Nephron progenitor cell (in vitro differentiated cells): Measurements from ENCODE around the gene MAST2.

Source experiments
- DNase-seq: peaks from one replicate; pipeline ENCODE4 v3.0.0; 2021
- H3K27ac Mint-ChIP-seq: 2 replicates; pipeline ENCODE4 v1.8.0; 2021; ENCODE audit warnings: mild to moderate bottlenecking, moderate library complexity, mixed read lengths
- H3K27me3 Mint-ChIP-seq: 2 replicates; pipeline ENCODE4 v1.8.0; 2021; ENCODE audit warnings: mild to moderate bottlenecking, low read depth, mixed read lengths; ENCODE audit not compliant: poor library complexity
- H3K36me3 Mint-ChIP-seq: 2 replicates; pipeline ENCODE4 v1.8.0; 2021; ENCODE audit warnings: low read depth, mixed read lengths
- H3K4me1 Mint-ChIP-seq: 2 replicates; pipeline ENCODE4 v1.8.0; 2021; ENCODE audit warnings: mixed read lengths
- H3K4me3 Mint-ChIP-seq: 2 replicates; pipeline ENCODE4 v1.8.0; 2021; ENCODE audit warnings: mild to moderate bottlenecking, moderate library complexity, mixed read lengths
- H3K9me3 Mint-ChIP-seq: 2 replicates; pipeline ENCODE4 v1.8.0; 2021; ENCODE audit warnings: mild to moderate bottlenecking, moderate library complexity, mixed read lengths
- TF ChIP-seq, protein P1 (sequence below): fragments of 200-600 bp; sonication (generic); IDR thresholded peaks from 2 replicates; pipeline ENCODE4 v1.5.0; 2021; ENCODE audit warnings: antibody characterized with exemption

MAST2 gene

DNA sequence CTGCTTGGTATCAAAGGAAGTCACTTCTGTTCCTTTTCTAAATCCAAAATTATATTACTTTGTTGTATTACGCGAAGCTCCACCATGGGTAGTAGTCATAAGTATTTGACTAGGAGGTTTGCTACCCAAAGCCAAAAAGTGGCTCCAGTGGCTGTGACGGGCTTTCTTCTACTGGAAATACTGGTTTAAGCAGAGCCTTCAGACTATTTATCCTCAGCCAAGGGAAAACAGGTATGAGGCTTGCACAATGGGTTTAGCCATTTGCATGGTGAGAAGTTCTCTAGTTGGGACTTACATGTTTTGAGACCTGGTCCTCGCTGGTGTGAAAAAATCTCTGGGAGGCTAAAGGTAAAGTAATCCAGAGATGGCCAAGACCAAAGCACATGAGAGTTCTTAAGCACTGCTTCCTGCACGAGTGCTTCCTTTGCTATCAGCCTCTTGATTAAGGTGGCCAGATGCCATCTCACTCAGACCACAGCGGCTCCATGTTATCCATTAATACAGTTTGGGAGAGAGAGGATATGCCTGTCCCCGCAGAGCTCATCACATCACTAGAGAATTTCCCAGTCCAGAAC, 207.8 kb downstream of the MAST2 start:
- H3K9me3 Mint-ChIP-seq = peaks cover 17% of the 10 kb centered on the region
- peak overlapping the region; percentile 19 for H3K27ac Mint-ChIP-seq
- DNase-seq = no peak
- no peak overlapping the region for H3K4me3 Mint-ChIP-seq
- TF ChIP-seq, protein P1, sequence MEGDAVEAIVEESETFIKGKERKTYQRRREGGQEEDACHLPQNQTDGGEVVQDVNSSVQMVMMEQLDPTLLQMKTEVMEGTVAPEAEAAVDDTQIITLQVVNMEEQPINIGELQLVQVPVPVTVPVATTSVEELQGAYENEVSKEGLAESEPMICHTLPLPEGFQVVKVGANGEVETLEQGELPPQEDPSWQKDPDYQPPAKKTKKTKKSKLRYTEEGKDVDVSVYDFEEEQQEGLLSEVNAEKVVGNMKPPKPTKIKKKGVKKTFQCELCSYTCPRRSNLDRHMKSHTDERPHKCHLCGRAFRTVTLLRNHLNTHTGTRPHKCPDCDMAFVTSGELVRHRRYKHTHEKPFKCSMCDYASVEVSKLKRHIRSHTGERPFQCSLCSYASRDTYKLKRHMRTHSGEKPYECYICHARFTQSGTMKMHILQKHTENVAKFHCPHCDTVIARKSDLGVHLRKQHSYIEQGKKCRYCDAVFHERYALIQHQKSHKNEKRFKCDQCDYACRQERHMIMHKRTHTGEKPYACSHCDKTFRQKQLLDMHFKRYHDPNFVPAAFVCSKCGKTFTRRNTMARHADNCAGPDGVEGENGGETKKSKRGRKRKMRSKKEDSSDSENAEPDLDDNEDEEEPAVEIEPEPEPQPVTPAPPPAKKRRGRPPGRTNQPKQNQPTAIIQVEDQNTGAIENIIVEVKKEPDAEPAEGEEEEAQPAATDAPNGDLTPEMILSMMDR = no peak
- no peaks in the 10 kb centered on the region for H3K4me1 Mint-ChIP-seq
- no peaks in the 10 kb centered on the region for H3K27me3 Mint-ChIP-seq
- H3K36me3 Mint-ChIP-seq = peaks cover 77% of the 10 kb centered on the region

DNA sequence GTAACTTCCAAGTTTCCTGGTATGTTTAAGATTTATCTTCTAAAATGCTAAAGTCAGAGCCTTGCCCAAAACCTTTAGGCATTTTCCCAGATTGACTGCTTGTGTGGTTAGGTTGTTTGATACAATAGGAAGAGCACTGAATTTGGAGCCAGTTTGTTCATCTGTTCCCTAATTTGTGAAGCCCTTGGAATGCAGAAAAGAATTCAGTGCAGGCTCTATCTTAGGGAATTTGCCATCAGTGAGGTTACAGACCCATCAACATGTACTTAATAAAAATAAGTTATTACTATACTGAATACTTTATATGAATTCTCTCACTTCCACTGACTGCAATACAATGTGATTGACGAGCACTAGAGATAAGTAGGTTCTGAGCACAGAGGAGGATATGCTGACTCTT, 208.8 kb downstream of the MAST2 start:
- Mint-ChIP-seq H3K36me3 (peaks cover 69% of the 10 kb centered on the region), H3K27me3 (no peaks in the 10 kb centered on the region), H3K4me3 (no peak overlapping the region), H3K9me3 (peaks cover 17% of the 10 kb centered on the region), H3K27ac (no peak overlapping the region), H3K4me1 (no peaks in the 10 kb centered on the region)
- no peak for DNase-seq
- TF ChIP-seq, protein P1 = no peak

GRCh38 chr1:46013581-46013980, 210.2 kb downstream of the MAST2 start:
- no peaks in the 10 kb centered on the region for H3K27me3 Mint-ChIP-seq
- peaks cover 17% of the 10 kb centered on the region for H3K9me3 Mint-ChIP-seq
- H3K27ac Mint-ChIP-seq = no peak overlapping the region
- no peak for DNase-seq
- H3K4me1 Mint-ChIP-seq = no peaks in the 10 kb centered on the region
- H3K4me3 Mint-ChIP-seq = no peak overlapping the region
- TF ChIP-seq, protein P1 = no peak
- peaks cover 55% of the 10 kb centered on the region for H3K36me3 Mint-ChIP-seq

- Mint-ChIP-seq H3K27ac (no peak overlapping the region), H3K4me1 (no peaks in the 10 kb centered on the region), H3K9me3 (peaks cover 17% of the 10 kb centered on the region), H3K27me3 (no peaks in the 10 kb centered on the region), H3K36me3 (peaks cover 31% of the 10 kb centered on the region), H3K4me3 (no peak overlapping the region)
- TF ChIP-seq, protein P1 = no peak
- DNase-seq = no peak
These were observed 214.6 kb downstream of the MAST2 start for GRCh38 chr1:46017876-46018503.

GRCh38 chr1:46019348-46019747, 215.9 kb downstream of the MAST2 start:
- no peak overlapping the region for H3K27ac Mint-ChIP-seq
- no peaks in the 10 kb centered on the region for H3K27me3 Mint-ChIP-seq
- no peaks in the 10 kb centered on the region for H3K4me1 Mint-ChIP-seq
- H3K9me3 Mint-ChIP-seq = peaks cover 9% of the 10 kb centered on the region
- H3K4me3 Mint-ChIP-seq = no peak overlapping the region
- H3K36me3 Mint-ChIP-seq = peaks cover 33% of the 10 kb centered on the region
- TF ChIP-seq, protein P1 = no peak
- DNase-seq = no peak

GRCh38 chr1:46020010-46020409, 216.6 kb downstream of the MAST2 start:
- DNase-seq = no peak
- H3K4me3 Mint-ChIP-seq = no peak overlapping the region
- no peak overlapping the region for H3K27ac Mint-ChIP-seq
- H3K27me3 Mint-ChIP-seq = no peaks in the 10 kb centered on the region
- H3K36me3 Mint-ChIP-seq = peaks cover 33% of the 10 kb centered on the region
- H3K4me1 Mint-ChIP-seq = no peaks in the 10 kb centered on the region
- TF ChIP-seq, protein P1 = no peak
- peaks cover 4% of the 10 kb centered on the region for H3K9me3 Mint-ChIP-seq
